ENCODE data around the gene CEP95. TPM values are rescaled to one million over a fixed set of nuclear protein-coding genes. Genes with fewer than 3 reads are reported as not detected.

Gene CEP95
- total RNA-seq, 1 donor from 2014 or later = 51.6 TPM

DNA sequence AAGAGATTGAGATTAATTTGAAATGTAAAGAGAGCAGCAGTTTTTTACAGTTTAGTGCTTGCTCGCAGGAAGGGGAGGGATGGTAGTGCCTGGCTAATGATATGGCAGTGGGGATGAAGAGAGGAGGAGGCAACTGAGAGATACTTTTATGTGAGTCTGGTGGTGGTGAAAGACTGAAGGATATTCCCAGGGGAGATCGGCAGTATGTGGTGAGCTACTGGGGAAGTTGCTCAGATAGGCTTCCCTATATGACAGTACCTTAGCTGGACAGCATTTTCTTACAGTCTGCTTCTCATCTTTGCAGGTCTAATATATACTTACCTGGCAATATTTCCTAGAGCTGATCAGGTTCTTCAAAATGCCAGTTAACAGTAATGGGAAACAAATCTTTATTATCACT lies 8.6 kb downstream of the CEP95 start:
- intact Hi-C loops (cut with micrococcal nuclease) = no loop called here

DNA sequence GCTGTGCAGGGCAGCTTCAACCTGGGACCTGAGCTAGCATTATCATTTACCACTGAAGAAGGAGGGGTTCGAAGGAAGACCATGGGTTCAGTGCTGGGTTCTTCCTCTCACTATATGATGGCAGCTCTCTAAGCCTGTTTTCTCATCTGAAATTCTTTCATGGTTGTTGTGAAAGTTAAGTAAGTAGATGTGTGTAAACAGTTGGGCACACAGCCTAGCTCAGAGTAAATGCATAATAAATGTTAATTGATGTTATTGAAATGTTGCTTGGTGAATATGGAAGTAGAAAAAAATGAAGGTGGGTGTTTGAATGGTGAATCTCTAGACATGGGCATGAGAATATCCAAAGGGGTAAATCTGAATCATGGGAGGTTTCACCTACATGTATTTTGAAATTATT lies 9.1 kb downstream of the CEP95 start:
- intact Hi-C loops (cut with micrococcal nuclease) = no loop called here

DNA sequence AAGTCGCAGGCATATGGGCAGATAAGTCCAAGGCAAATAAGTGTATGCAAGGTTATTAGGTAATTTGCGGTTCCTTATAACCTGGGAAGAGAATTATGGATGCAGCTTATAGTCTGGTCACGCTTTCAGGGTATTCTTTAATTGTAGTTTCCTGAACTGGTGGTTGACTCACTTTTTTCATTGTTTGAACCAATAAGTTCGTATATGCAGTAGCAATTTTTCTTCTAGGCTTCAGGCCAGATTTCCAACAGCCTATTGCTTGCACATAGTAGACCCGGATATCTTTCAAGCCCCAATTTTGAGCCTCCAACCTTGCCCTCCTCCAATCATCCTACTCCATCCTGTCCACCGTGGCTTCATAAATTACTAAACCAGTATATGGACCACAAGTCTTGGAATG lies 12.8 kb downstream of the CEP95 start:
- intact Hi-C loops (cut with micrococcal nuclease) = no loop called here

DNA sequence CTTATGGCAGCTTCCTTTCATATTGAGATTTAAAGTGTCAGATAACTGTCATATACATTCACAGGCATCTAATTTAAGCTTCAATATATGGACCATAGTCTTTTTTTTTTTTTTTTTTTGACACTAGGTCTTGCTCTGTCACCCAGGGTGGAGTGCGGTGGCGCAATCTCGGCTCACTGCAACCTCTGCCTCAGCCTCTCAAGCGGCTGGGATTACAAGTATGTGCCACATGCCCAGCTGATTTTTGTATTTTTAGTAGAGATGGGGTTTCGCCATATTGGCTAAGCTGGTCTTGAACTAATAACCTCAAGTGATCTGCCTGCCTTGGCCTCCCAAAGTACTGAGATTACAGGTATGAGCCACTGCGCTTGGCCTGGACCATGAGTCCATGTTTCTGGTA lies 13.6 kb downstream of the CEP95 start:
- intact Hi-C loops (cut with micrococcal nuclease) = no loop called here

DNA sequence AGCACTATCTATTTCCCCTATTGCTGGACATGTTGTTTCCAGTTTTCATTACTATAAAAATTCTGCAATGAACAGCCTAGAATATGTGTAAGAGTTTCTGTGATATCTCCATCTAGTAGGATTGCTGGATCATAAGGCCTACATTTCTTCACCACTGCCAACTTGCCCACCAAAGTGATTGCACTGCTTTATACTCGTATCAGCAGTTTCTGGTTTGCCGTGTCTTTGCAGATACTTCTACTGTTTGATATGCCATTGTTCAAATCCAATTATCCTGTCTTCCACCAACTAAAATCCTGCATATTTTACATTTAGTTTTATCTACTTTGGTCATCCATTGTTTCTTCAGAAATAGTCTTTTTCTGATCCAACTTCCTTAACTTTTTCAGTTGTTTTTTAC lies 21.1 kb downstream of the CEP95 start:
- intact Hi-C loops (cut with micrococcal nuclease) = no loop called here

DNA sequence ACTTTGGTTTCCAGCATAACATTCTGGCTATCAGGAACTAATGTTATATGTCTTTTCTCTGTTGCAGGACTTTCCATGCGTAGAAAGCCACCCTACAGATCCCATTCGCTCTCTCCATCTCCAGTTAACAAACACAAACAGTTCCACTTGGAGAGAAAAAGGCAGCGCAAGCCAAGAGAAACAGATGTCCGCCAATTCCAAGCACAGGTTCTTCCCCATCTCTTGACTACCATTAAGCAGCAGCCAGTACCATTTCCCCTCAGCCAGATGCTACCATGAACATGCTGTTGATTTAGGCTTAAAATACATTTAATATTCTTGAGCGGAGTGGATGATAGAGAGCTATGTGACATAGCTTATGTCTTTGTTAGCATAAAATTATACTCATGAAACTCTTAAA lies 22.4 kb downstream of the CEP95 start:
- intact Hi-C loops (cut with micrococcal nuclease) = no loop called here

DNA sequence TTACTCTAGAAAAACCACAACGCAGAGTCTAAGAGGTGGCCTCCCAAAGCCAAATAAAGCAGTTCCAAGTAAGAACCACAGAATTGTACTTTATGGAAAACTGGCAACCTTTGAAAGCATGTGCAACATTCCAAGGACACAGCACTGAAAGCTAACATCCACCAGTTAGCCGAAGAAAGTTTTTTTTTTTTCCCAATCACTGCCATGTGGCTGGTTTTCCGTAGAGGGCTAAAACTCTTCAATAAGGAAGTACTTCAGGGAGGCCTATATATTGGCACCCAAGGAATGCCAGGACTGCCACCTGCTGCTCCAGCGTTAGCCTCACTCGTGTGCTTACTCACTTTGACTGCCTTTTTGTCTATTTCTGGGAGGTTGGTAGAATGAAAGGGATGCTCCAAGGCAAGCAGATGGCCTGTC lies 25.2 kb downstream of the CEP95 start:
- intact Hi-C loops (cut with micrococcal nuclease) = no loop called here

DNA sequence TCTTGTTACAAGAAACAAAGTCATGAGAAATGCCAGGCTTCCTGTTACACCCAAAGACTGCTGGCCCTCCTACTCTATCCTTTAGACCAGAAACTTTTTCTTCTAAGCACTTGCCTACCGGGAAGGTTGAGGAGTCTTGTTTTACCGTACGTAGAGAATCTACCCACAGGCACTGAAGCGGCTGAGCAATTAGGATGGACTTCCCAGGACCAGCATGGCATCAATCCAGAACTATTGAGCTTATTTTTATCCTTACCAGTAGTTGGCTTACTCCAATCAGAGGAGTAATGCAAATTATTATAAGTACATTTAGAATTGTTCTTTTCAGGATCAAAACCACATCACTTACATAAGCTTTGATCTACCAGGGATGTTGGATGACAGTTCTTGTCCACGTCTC lies 25.6 kb downstream of the CEP95 start:
- intact Hi-C loops (cut with micrococcal nuclease) = no loop called here

DNA sequence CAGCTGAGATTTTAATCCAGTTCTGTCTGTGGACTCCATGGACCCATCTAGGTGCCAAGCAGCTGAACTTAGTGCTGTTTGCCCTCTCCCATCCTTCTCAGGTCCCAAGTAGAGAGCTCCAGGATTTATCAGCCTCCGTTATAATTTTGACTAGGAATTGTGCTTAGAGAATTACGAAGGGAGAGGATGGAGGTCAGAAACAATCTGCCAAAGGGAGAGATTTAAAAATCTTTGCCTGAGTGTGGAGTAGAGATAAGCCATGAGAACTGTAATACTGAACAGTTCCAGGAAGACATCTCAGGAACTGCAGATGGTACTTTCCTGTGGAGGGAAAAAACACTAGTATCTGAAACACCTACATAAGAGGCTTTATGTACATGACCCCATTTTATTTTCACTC lies 27.0 kb downstream of the CEP95 start:
- intact Hi-C loops (cut with micrococcal nuclease) = loop anchor here (2.0 kb wide), 1 partner anchor 115 kb away; no protein-coding TSS in a partner anchor

DNA sequence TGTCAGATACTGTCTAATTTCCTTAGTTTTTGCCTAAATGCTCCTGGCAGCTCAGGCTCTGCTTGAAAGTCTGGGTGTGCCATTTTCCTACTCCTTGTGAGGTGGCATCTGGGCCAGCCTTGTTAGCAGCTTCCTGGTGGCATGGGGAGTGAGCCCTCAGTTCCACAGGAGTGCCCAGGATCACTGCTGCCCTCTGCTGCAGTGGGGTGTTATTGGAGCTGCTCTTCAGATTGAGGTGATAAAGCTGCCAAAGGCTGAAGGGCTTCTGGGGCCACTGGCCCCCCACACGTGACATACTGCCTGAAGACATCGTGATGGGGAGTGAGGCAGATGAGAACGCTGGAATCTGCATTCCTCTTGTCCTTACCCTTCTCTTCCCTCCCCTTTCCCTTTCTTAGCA lies 27.4 kb downstream of the CEP95 start:
- intact Hi-C loops (cut with micrococcal nuclease) = loop anchor here (2.0 kb wide), 1 partner anchor 115 kb away; no protein-coding TSS in a partner anchor

DNA sequence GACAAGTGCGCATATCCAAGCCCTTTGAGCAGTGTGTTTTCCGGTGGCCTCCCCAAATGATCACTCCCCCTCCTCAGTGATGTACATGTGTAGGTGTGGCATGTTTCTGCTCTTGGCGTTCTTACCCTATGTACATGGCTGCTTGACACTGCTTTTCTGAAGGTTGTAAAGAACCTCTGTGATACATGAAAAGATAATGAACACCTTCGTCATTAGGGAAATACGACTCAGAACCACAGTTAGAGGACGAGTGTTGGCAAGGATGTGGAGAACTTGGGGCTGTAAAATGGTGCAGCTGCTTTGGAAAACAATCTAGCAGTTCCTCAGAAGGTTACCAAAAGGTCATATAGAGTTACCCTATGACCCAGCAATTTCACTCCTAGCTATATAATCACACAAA lies 28.6 kb downstream of the CEP95 start:
- intact Hi-C loops (cut with micrococcal nuclease) = loop anchor here (2.0 kb wide), 1 partner anchor 113 kb away; no protein-coding TSS in a partner anchor

DNA sequence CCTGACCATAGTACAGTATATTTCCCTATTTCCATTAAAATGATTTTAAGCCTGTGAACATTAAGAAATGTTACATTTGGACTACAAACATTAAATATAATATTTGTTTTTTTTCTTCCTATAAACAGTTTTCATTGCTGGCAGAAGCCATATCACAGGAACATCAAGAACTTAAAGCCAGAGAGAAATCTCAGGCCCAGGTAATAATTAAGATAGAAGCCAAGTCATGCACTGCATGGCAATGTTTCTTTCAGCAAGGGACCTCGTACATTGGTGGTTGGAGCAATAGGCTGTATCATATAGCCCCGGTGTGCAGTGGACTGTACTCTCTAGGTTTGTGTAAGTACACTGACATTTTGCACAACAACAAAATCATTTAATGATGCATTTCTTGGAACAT lies 30.1 kb downstream of the CEP95 start:
- intact Hi-C loops (cut with micrococcal nuclease) = no loop called here

DNA sequence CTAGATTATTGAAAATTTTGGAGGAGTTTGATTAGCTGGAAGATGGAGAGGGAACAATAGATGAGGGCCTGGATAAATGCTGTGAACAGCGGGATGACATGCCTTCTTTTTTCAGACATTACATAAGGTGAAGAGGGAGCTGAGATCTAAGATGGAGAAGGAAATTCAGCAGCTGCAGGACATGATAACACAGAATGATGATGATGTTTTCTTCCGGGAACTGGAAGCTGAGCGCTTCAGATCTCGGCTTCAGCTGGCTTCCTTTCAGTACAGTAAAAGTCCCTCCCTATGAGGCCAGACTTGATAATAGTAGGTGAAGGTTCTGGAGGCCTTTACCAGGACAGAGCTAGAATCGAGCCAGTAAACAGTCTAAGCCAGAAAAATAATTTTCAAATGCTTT lies 30.7 kb downstream of the CEP95 start:
- intact Hi-C loops (cut with micrococcal nuclease) = no loop called here

DNA sequence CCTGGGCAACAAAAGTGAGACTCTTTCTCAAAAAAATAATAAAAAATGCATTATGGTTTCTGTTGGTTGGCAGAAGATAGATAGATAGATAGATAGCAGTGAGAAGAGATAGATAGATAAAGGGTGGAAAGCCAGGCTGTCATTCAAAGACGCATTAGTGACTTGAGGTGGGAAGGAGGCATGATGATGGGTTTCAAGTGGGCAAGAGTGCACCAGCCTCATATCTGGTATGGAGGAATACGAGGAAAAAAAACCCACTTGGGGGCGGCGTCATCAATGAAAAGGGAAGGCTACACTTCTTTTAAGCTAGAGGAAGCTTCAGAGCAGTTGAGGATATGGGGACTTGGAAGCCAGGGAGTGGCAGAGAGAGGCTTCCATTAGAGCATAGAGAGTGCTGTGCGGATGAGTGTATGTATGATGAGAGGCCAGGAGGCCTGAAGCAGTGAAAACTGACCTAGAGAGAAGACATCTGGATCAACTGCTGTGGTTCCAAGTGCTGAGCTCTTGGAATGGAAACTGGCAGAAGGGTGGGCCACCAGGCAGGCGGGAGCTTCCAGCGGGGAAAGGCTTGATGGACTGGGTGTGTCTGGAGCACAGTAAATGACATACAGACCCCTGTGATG lies 31.8 kb downstream of the CEP95 start:
- intact Hi-C loops (cut with micrococcal nuclease) = no loop called here

DNA sequence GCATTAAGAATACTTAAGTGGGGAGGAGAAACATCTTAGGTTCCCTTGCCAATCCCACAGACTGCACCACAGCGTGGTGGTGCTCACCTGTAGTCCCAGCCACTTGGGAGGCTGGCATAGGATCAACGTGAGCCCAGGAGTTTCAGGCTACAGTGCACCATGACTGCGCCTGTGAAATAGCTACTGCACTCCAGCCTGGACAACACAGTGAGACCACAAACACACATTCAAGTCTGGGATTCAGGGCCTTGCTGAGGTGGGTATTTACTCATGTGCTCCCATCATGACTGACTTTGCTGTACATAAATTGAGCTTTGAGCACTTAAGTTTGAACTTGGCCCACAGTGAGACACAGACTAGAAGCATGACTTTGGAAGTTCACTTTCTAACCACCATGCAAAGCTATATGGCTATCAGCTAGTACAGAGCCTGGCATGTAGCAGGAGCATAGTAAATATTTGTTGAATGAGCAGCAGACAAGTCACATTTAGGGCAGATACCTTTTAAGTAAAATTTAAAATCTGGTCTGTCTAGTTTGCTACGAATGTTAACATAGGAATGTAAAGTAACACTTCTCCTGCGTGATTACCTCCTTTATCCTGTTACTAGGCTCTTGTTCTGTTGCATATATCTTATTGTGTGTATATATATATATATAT lies 33.5 kb downstream of the CEP95 start:
- intact Hi-C loops (cut with micrococcal nuclease) = no loop called here

DNA sequence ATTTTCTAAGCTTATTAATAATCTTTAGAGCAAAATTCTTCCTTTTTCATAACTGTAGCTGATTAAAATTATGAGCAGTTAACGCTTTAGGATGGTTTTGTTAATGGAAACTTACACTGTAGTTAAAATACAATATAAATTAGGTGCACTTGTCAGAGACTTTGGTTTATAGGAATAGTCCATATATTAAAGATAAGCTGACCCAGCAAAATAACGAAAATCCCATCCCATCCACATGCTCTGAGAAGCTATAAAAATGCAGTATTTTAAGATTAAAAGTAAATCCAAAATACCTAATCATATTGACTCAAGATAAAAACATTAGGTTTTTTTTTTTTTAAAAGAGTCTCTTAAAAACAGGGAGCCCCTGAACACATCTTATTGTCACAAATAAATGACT lies 38.0 kb downstream of the CEP95 start:
- intact Hi-C loops (cut with micrococcal nuclease) = no loop called here

DNA sequence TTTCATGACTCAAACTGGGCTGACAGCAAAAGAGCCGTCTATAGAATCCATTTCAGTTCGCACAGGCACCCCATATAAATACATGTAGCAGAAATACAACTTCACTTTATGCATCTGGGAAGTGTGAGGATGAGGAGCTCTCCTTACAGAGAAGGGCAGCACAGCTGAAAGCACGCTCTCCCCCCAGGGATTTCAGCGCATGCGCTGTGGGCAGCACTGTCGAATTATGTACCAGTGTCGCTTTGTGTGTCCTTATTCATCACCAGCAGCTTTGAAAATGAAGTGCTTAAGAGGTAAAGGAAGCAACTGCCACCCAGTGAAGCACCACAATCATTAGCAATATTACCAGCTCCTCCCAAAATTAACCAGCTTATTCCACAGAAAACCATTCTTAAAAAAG lies 39.9 kb downstream of the CEP95 start:
- intact Hi-C loops (cut with micrococcal nuclease) = no loop called here

DNA sequence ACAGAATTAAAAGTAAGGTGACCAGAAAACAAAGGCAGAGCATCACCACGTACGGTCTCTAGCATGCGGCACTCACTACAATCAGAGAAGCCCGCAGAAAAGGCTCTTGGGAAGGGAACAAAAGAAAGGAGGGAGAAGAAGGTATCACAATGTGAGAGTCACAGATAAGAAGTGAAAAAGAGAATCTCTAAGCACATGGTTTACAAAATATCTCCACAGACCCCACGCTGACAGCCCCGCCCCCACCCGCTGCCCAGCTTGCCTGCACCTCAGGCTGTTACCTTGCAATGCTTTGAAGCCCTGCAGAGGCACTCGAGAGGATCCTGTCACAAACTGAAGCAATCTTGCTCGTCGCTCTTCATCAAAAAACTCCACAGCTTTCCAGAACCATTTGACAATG lies 40.5 kb downstream of the CEP95 start:
- intact Hi-C loops (cut with micrococcal nuclease) = no loop called here

DNA sequence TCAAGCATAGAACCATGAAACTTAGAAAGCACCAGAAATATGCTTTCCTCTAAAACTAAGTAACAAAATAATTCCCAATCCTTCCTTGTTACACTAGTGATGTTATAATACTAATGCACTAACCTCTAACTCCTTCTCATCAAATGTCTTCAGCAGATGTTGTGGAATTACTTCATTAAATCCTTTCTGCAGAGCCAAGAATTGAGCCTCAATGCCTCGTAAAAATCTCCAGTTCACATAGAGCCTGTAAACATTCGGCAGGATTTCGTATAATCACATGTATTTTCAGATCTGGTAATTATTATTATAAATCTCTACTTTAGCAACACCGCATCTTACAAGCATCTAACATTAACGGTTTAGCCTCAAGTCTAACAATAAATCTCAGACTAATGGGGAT lies 44.7 kb downstream of the CEP95 start:
- intact Hi-C loops (cut with micrococcal nuclease) = no loop called here

DNA sequence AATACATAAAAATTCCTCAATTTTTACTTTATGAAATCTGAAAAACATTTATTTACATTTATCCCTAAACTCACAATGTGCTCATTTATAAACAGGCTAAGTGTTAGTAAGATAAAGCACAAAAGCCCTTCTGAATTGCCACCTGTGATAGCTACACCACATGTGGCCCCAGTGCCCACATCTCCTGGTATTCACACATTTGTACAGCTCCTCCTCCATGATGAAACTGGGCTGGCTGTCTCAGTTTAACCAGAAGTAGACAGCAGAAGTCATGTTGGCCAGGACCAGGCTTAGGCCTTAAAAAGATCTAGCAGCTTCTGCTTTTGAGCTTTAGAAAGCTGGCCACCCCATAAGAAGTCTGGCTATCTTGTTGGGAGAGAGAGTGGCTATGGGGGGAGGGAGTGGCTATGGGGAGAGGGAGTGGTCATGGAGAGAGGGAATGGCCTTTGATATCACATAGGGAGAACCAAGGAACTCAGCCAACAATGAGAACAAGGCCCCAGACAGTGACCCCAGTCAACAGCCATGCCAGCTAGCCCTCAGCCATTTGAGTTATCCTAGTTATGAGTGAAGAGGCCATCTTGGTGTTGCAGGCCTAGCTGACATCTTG lies 47.4 kb downstream of the CEP95 start:
- intact Hi-C loops (cut with micrococcal nuclease) = no loop called here

DNA sequence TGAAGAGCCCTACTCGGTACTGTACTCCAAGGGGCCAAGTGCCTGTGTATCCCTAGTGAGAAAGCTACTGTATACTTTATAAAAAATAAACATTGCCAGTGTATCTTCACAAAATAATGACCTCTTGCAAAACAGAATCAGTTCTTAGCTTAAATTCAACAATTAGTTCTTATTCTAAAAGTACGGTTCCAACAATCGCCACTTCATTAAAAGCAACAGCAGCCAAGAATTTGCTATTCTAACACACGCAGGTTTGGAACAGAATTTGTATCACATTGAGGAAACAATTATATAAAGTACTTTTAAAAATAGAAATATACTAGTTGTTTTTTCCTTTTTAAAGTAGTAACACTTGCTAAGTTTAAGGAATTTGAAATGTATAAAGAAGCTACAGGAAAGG lies 48.5 kb downstream of the CEP95 start:
- intact Hi-C loops (cut with micrococcal nuclease) = no loop called here

DNA sequence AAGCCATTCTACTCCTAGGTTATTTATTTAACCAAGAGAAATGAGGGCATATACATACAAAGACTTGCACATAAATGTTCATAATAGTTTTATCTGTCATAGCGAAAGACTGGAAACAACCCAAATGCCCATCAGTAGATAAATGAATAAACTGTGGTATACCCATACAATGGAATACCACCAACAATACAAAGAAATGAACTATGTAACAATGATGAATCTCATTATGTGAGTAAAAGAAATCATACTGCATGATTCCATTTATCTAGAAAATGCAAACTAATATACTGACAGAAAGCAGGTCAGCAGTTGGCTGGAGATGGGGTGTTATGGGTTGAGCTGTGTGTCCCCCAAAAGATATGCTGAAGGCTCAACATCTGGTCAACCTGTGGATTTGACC lies 57.3 kb downstream of the CEP95 start:
- intact Hi-C loops (cut with micrococcal nuclease) = no loop called here

DNA sequence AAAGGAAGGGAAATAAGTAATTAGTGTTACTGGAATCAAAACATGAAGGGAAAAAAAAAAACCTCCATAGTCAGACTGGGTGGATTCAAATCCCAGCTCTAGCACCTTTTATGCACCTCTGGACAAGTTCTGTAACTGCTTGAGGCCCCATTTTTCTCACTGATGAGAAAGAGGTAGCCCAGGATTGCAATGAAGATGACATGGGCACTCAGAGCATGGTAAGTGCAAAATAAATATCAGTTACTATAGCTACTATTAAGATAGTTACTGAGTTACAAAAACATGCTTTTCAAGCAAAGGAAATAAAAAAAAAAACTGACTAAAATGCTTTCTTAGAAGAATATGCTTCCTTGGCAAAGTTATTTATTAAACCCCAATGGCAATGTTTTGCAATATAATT lies 58.8 kb downstream of the CEP95 start:
- intact Hi-C loops (cut with micrococcal nuclease) = no loop called here

Data from T-helper 1 cell treated with Interleukin-12 subunit alpha and Interleukin-12 subunit beta and Interleukin-4 antibody, amounts not matched to agents 30 ng/mL and 1 ng/mL, for 36 hours (primary cell).